ENCODE measurements around the gene TRERF1. TPM values are rescaled to one million over a fixed set of nuclear protein-coding genes. Genes with fewer than 3 reads are reported as not detected.

TRERF1 gene
- polyA plus RNA-seq, 3 donors, result 0.58 to 10.0 (median 2.0) TPM

DNA sequence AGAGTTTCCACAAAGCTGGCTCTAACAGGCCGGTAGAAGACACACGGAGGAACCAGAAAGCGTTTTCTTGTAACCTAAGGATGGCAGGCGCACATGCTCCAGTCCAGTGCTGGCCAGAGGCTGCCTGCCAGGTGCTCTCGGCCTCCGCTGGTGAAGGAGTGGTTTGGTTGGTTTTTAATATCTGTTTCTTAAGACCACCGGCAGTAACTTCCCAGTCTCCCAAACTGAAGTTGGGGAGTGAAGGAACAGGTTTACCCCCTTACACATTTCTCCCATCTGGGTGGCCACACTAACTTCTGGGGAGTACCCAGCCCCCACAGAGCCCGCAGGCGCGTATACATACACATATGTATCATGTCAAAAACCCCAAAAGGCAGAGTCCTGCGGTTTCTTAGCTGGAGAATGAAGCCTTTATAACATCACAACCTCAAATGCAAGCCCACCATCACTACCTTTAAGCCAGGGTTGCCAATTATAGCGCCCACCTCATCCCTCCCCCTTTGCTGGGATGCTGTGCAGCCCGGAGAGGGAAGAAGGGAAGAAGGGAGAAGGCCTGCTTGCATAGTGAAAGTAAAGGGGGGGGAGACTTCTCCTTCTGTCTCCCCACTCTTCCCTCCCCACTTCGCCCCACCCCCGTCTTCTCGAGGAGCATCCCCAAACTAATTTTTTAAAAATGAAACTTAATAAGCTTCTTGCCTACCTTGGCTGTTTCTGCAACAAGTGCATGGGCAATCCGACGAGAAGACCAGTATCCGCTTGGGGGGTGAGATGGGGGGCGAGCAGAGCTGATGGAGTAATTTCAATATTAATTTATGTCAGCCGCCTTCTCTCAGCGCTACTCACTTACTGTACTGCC, 1.0 kb downstream of the TRERF1 start:
- H3K36me3 Mint-ChIP-seq, result peaks cover 6 to 15% of the 10 kb centered on the region in 2 donors
- H3K79me2 ChIP-seq (ENCODE audit: insufficient read depth, low read length), result peaks cover 73% of the 10 kb centered on the region
- peak overlapping the region; percentile 98 to 100 for H3K4me3 Mint-ChIP-seq
- peak; percentile 23 to 54 (median 39) for DNase-seq
- peak overlapping the region; percentile 98 for H3K4me2 ChIP-seq (replicated peaks; ENCODE audit: extremely low read depth, low read length, poor library complexity, severe bottlenecking)
- no peaks in the 10 kb centered on the region for H3K9me3 ChIP-seq (replicated peaks in 1 of 2; ENCODE audit: control insufficient read depth in 1 of 2, insufficient read depth in 1 of 2, low read length in 2 of 2)
- peak overlapping the region; percentile 53 to 96 (median 63) for H3K4me3 ChIP-seq (replicated peaks in 1 of 3; ENCODE audit: low read depth in 2 of 3, low read length in 3 of 3)
- peaks cover 0 to 3% (median 0%) of the 10 kb centered on the region in 7 donors for H3K9me3 Mint-ChIP-seq
- H3K9ac ChIP-seq (ENCODE audit: insufficient read depth, low read length, poor library complexity, severe bottlenecking), result peak overlapping the region; percentile 75
- peaks cover 0 to 4% of the 10 kb centered on the region in 2 donors for H3K27me3 ChIP-seq (ENCODE audit: control insufficient read depth in 2 of 2, insufficient read depth in 2 of 2, low read length in 2 of 2)
- H3K27ac ChIP-seq (ENCODE audit: low read depth in 1 of 2, low read length in 2 of 2), result peak overlapping the region; percentile 55 to 80
- H3K36me3 ChIP-seq (replicated peaks in 1 of 2; ENCODE audit: control insufficient read depth in 1 of 2, insufficient read depth in 2 of 2, low read length in 2 of 2), result peaks cover 2 to 7% of the 10 kb centered on the region in 2 donors
- peaks cover 45 to 46% of the 10 kb centered on the region in 2 donors for H3K4me1 ChIP-seq (ENCODE audit: control insufficient read depth in 1 of 2, insufficient read depth in 2 of 2, low read length in 2 of 2)
- intact Hi-C loops (cut with micrococcal nuclease), result loop anchor here (5.0 to 10.0 kb wide), 5 partner anchors 33 to 97 kb away; no protein-coding TSS in a partner anchor
- H2AFZ ChIP-seq (ENCODE audit: insufficient read depth, low read depth, low read length, poor library complexity, severe bottlenecking), result peak overlapping the region; percentile 97
- H3K4me1 Mint-ChIP-seq, result peaks cover 58% of the 10 kb centered on the region
- TF ChIP-seq, protein P1, sequence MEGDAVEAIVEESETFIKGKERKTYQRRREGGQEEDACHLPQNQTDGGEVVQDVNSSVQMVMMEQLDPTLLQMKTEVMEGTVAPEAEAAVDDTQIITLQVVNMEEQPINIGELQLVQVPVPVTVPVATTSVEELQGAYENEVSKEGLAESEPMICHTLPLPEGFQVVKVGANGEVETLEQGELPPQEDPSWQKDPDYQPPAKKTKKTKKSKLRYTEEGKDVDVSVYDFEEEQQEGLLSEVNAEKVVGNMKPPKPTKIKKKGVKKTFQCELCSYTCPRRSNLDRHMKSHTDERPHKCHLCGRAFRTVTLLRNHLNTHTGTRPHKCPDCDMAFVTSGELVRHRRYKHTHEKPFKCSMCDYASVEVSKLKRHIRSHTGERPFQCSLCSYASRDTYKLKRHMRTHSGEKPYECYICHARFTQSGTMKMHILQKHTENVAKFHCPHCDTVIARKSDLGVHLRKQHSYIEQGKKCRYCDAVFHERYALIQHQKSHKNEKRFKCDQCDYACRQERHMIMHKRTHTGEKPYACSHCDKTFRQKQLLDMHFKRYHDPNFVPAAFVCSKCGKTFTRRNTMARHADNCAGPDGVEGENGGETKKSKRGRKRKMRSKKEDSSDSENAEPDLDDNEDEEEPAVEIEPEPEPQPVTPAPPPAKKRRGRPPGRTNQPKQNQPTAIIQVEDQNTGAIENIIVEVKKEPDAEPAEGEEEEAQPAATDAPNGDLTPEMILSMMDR (IDR thresholded peaks at IDR 0.05), result no peak
- peaks cover 22% of the 10 kb centered on the region for H4K20me1 ChIP-seq (ENCODE audit: insufficient read depth, low read length)
- H3K27ac Mint-ChIP-seq, result peak overlapping the region; percentile 82 to 97 (median 94)
- WGBS (ENCODE audit: insufficient coverage), result 2% methylated on average over 8 of the region's 22 CpGs
- H3K27me3 Mint-ChIP-seq (ENCODE audit: low read depth in 3 of 3), result peaks cover 11 to 18% (median 14%) of the 10 kb centered on the region in 3 donors

DNA sequence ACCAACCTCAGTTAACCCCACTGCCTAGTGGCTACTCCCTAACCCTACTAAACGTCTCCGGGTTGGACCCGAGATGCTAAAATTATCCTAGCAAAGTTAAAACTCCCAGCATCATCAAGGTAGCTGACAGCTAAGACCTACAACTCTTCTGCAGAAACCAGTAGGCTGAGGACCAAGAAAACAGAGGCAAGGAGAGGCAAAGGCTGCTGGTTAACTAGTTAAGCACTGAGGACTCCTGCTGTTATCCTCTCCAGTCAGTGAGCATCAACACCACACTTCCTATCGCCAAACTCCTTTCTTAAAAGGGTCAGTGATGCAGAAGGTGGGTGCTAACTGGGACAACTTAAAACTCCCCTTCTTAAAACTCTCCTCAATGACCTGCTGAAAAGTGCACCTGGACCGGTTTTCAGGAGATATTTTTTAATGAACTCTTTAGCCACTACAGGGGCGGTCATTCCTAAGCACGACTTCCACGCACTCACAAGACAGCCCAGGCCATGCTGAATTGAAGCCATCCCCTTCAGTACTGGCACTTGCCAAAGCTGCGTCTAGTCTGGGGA, 1.7 kb downstream of the TRERF1 start:
- Mint-ChIP-seq H3K9me3 (peaks cover 0 to 3% (median 0%) of the 10 kb centered on the region in 7 donors), H3K27me3 (ENCODE audit: low read depth in 3 of 3) (peaks cover 6 to 14% (median 12%) of the 10 kb centered on the region in 3 donors), H3K4me3 (peak overlapping the region; percentile 98 to 100), H3K27ac (peak overlapping the region in 6 of 7 donors; percentile 74 to 97 (median 86)), H3K4me1 (peaks cover 63% of the 10 kb centered on the region), H3K36me3 (peaks cover 11 to 20% of the 10 kb centered on the region in 2 donors)
- Histone ChIP-seq H3K27ac (ENCODE audit: low read depth in 1 of 2, low read length in 2 of 2) (peak overlapping the region; percentile 55 to 80), H3K36me3 (replicated peaks in 1 of 2; ENCODE audit: control insufficient read depth in 1 of 2, insufficient read depth in 2 of 2, low read length in 2 of 2) (peaks cover 2 to 10% of the 10 kb centered on the region in 2 donors), H3K27me3 (ENCODE audit: control insufficient read depth in 2 of 2, insufficient read depth in 2 of 2, low read length in 2 of 2) (peaks cover 0 to 4% of the 10 kb centered on the region in 2 donors), H3K9me3 (replicated peaks in 1 of 2; ENCODE audit: control insufficient read depth in 1 of 2, insufficient read depth in 1 of 2, low read length in 2 of 2) (no peaks in the 10 kb centered on the region), H3K4me1 (ENCODE audit: control insufficient read depth in 1 of 2, insufficient read depth in 2 of 2, low read length in 2 of 2) (peaks cover 45 to 46% of the 10 kb centered on the region in 2 donors), H3K4me2 (replicated peaks; ENCODE audit: extremely low read depth, low read length, poor library complexity, severe bottlenecking) (peak overlapping the region; percentile 98), H3K79me2 (ENCODE audit: insufficient read depth, low read length) (peaks cover 80% of the 10 kb centered on the region), H3K9ac (ENCODE audit: insufficient read depth, low read length, poor library complexity, severe bottlenecking) (peak overlapping the region; percentile 75), H2AFZ (ENCODE audit: insufficient read depth, low read depth, low read length, poor library complexity, severe bottlenecking) (peak overlapping the region; percentile 97), H4K20me1 (ENCODE audit: insufficient read depth, low read length) (peaks cover 24% of the 10 kb centered on the region), H3K4me3 (replicated peaks in 1 of 3; ENCODE audit: low read depth in 2 of 3, low read length in 3 of 3) (peak overlapping the region; percentile 53 to 96 (median 63))
- peak in 1 of 3 donors; percentile 8 for DNase-seq
- WGBS (ENCODE audit: insufficient coverage), result 55% methylated on average over 8 of the region's 9 CpGs
- TF ChIP-seq, protein P1 (IDR thresholded peaks at IDR 0.05), result no peak
- intact Hi-C loops (cut with micrococcal nuclease), result loop anchor here (5.0 to 10.0 kb wide), 5 partner anchors 33 to 97 kb away; no protein-coding TSS in a partner anchor
